ENCODE data around the gene FERMT1.

The FERMT1 gene

DNA sequence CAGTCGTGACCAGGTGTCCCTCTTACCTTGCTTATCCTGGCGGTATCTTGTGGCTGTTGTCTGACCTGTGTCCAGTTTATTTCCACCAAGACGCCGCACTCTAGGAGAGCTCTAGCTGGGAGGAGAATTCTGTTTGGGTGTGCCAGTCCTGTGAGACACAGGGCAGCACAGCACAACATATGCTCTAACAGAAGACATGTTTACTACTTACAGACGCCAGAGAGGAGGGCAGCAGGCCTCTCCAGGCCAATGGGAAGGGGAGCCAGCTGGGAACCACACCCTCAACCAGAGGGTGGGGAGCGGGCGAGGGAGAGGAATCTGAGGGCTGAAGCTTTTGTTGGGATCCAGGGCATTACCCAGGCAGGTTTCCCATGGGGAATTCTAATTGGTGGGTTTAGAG, 25.2 kb upstream of the FERMT1 start:
- ATAC-seq: no peak
- TF ChIP-seq ZNF70 (CRISPR knock-in tag; IDR thresholded peaks at IDR 0.05): no peak

DNA sequence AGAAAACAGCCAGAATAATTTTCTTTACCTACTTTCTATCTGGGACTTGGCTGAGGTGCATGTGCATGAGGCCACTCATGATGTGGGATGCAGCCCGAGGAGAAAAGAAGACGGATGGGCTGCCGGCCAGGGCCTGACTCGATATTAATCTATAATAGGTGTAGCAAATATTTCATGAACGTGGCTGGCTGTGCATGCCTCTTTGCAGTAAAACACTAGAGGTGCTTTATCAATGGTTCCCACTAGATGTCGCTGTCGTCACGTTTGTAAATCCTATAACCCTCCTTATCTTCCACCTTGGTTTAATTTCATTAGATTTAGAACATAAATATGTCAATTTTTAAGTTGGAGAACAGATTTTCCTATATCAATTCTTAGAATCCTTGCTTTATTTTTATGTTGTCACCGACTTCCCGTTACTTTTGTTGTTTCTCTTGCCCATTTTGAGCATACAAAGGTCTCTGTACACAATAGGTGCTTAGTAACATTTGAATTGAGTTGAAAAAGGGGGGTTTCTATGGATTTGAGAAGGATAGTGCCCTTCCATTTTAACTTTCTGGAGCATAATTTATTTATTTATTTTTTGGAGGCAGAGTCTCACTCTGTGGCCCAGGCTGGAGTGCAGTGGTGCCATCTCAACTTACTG, 19.6 kb upstream of the FERMT1 start:
- ATAC-seq: peak; percentile 89
- TF ChIP-seq ZNF70 (CRISPR knock-in tag; IDR thresholded peaks at IDR 0.05) (no peak), ZFP30 (CRISPR knock-in tag; IDR thresholded peaks at IDR 0.05) (no peak), CSDC2 (CRISPR knock-in tag; IDR thresholded peaks at IDR 0.05) (no peak), ZFP3 (CRISPR knock-in tag; IDR thresholded peaks at IDR 0.05) (no peak), GLIS3 (CRISPR knock-in tag; IDR thresholded peaks at IDR 0.05) (no peak), TOX (CRISPR knock-in tag; IDR thresholded peaks at IDR 0.05; ENCODE audit: borderline replicate concordance) (no peak), PPARA (CRISPR knock-in tag; IDR thresholded peaks at IDR 0.05; ENCODE audit: borderline replicate concordance) (no peak), SNAI2 (CRISPR knock-in tag; IDR thresholded peaks at IDR 0.05) (no peak), OSR1 (CRISPR knock-in tag; IDR thresholded peaks at IDR 0.05) (no peak), TCF4 (CRISPR knock-in tag; IDR thresholded peaks at IDR 0.05; ENCODE audit: borderline replicate concordance) (no peak), BACH2 (CRISPR knock-in tag; IDR thresholded peaks at IDR 0.05; ENCODE audit: borderline replicate concordance) (no peak), ISL1 (CRISPR knock-in tag; IDR thresholded peaks at IDR 0.05) (no peak), ZNF8 (CRISPR knock-in tag; IDR thresholded peaks at IDR 0.05) (no peak), ESRRG (CRISPR knock-in tag; IDR thresholded peaks at IDR 0.05) (no peak)
- TF ChIP-seq, protein P1, sequence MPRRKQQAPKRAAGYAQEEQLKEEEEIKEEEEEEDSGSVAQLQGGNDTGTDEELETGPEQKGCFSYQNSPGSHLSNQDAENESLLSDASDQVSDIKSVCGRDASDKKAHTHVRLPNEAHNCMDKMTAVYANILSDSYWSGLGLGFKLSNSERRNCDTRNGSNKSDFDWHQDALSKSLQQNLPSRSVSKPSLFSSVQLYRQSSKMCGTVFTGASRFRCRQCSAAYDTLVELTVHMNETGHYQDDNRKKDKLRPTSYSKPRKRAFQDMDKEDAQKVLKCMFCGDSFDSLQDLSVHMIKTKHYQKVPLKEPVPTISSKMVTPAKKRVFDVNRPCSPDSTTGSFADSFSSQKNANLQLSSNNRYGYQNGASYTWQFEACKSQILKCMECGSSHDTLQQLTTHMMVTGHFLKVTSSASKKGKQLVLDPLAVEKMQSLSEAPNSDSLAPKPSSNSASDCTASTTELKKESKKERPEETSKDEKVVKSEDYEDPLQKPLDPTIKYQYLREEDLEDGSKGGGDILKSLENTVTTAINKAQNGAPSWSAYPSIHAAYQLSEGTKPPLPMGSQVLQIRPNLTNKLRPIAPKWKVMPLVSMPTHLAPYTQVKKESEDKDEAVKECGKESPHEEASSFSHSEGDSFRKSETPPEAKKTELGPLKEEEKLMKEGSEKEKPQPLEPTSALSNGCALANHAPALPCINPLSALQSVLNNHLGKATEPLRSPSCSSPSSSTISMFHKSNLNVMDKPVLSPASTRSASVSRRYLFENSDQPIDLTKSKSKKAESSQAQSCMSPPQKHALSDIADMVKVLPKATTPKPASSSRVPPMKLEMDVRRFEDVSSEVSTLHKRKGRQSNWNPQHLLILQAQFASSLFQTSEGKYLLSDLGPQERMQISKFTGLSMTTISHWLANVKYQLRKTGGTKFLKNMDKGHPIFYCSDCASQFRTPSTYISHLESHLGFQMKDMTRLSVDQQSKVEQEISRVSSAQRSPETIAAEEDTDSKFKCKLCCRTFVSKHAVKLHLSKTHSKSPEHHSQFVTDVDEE (CRISPR knock-in tag; IDR thresholded peaks at IDR 0.05): no peak
- TF ChIP-seq, protein P2, sequence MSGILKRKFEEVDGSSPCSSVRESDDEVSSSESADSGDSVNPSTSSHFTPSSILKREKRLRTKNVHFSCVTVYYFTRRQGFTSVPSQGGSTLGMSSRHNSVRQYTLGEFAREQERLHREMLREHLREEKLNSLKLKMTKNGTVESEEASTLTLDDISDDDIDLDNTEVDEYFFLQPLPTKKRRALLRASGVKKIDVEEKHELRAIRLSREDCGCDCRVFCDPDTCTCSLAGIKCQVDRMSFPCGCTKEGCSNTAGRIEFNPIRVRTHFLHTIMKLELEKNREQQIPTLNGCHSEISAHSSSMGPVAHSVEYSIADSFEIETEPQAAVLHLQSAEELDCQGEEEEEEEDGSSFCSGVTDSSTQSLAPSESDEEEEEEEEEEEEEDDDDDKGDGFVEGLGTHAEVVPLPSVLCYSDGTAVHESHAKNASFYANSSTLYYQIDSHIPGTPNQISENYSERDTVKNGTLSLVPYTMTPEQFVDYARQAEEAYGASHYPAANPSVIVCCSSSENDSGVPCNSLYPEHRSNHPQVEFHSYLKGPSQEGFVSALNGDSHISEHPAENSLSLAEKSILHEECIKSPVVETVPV (CRISPR knock-in tag; IDR thresholded peaks at IDR 0.05): no peak
- TF ChIP-seq, protein P3, sequence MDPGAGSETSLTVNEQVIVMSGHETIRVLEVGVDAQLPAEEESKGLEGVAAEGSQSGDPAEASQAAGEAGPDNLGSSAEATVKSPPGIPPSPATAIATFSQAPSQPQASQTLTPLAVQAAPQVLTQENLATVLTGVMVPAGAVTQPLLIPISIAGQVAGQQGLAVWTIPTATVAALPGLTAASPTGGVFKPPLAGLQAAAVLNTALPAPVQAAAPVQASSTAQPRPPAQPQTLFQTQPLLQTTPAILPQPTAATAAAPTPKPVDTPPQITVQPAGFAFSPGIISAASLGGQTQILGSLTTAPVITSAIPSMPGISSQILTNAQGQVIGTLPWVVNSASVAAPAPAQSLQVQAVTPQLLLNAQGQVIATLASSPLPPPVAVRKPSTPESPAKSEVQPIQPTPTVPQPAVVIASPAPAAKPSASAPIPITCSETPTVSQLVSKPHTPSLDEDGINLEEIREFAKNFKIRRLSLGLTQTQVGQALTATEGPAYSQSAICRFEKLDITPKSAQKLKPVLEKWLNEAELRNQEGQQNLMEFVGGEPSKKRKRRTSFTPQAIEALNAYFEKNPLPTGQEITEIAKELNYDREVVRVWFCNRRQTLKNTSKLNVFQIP (CRISPR knock-in tag; IDR thresholded peaks at IDR 0.05; ENCODE audit: borderline replicate concordance, low read depth): no peak

DNA sequence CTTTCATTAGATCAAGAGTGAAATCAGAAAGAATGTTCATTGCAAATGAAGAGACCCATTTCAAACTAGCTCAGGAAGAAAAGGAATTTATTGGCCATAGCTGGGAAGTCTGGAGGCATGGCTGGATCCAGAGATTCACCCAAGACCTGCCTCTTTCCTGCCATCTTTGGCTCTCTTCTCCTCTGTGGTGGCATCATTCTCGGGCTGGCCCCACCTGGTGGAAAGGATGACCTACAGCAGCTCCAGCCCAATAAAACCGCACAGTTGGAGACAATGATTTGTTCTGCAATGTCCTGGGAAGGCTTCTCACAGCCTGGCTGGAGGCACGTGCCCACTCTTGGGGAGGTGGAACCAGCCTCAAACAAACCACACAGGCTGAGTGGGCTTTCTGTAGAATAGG, 18.1 kb upstream of the FERMT1 start:
- TF ChIP-seq ISL1 (CRISPR knock-in tag; IDR thresholded peaks at IDR 0.05): no peak
- no peak for TF ChIP-seq ZC3H10 (CRISPR knock-in tag; IDR thresholded peaks at IDR 0.05)
- TF ChIP-seq RARB (CRISPR knock-in tag; IDR thresholded peaks at IDR 0.05): no peak
- TF ChIP-seq ZNF8 (CRISPR knock-in tag; IDR thresholded peaks at IDR 0.05): no peak
- no peak for TF ChIP-seq TOX (CRISPR knock-in tag; IDR thresholded peaks at IDR 0.05; ENCODE audit: borderline replicate concordance)
- TF ChIP-seq, protein P4, sequence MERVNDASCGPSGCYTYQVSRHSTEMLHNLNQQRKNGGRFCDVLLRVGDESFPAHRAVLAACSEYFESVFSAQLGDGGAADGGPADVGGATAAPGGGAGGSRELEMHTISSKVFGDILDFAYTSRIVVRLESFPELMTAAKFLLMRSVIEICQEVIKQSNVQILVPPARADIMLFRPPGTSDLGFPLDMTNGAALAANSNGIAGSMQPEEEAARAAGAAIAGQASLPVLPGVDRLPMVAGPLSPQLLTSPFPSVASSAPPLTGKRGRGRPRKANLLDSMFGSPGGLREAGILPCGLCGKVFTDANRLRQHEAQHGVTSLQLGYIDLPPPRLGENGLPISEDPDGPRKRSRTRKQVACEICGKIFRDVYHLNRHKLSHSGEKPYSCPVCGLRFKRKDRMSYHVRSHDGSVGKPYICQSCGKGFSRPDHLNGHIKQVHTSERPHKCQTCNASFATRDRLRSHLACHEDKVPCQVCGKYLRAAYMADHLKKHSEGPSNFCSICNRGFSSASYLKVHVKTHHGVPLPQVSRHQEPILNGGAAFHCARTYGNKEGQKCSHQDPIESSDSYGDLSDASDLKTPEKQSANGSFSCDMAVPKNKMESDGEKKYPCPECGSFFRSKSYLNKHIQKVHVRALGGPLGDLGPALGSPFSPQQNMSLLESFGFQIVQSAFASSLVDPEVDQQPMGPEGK (CRISPR knock-in tag; IDR thresholded peaks at IDR 0.05; ENCODE audit: borderline replicate concordance): no peak
- no peak for TF ChIP-seq GLIS3 (CRISPR knock-in tag; IDR thresholded peaks at IDR 0.05)
- no peak for TF ChIP-seq ESRRG (CRISPR knock-in tag; IDR thresholded peaks at IDR 0.05)
- TF ChIP-seq, protein P3 (CRISPR knock-in tag; IDR thresholded peaks at IDR 0.05; ENCODE audit: borderline replicate concordance, low read depth): no peak
- ATAC-seq: peak; percentile 70

Data from SK-N-SH treated with all-trans-retinoic acid at 6 μM for 48 hours (cell line).